ENCODE results near the gene PIAS2.
"Not testable (repeated sequence)": the region's sequence is repeated elsewhere in the genome, so short reads cannot be mapped to it uniquely, and the experiment has no call there.

PIAS2 gene

GRCh38 chr18:46832849-46833248 lies 84.5 kb downstream of the PIAS2 start:
- DNase-seq (ENCODE audit: low spot score) = no peak

- not testable (repeated sequence) for DNase-seq (ENCODE audit: low spot score)
These were observed 84.9 kb downstream of the PIAS2 start for GRCh38 chr18:46832422-46832821.

GRCh38 chr18:46831434-46831833 lies 85.9 kb downstream of the PIAS2 start:
- no peak for DNase-seq (ENCODE audit: low spot score)

- no peak for DNase-seq (ENCODE audit: low spot score)
These were observed 86.7 kb downstream of the PIAS2 start for GRCh38 chr18:46830633-46831032.

- DNase-seq (ENCODE audit: low spot score) = no peak
These were observed 87.4 kb downstream of the PIAS2 start for GRCh38 chr18:46829947-46830346.

GRCh38 chr18:46829531-46829930 lies 87.8 kb downstream of the PIAS2 start:
- DNase-seq (ENCODE audit: low spot score) = no peak

GRCh38 chr18:46821856-46822711 lies 95.2 kb downstream of the PIAS2 start:
- DNase-seq (ENCODE audit: low spot score) = no peak

- DNase-seq (ENCODE audit: low spot score) = no peak
These were observed 96.4 kb downstream of the PIAS2 start for GRCh38 chr18:46820863-46821262.

GRCh38 chr18:46815661-46816060 lies 101.6 kb downstream of the PIAS2 start:
- DNase-seq (ENCODE audit: low spot score) = no peak

- no peak for DNase-seq (ENCODE audit: low spot score)
These were observed 102.9 kb downstream of the PIAS2 start for GRCh38 chr18:46814399-46814798.

- DNase-seq (ENCODE audit: low spot score) = no peak
These were observed 105.0 kb downstream of the PIAS2 start for GRCh38 chr18:46812311-46812710.

- no peak for DNase-seq (ENCODE audit: low spot score)
These were observed 106.8 kb downstream of the PIAS2 start for GRCh38 chr18:46810481-46811000.

GRCh38 chr18:46809145-46809544 lies 108.2 kb downstream of the PIAS2 start:
- DNase-seq (ENCODE audit: low spot score) = no peak

GRCh38 chr18:46795945-46796344 lies 121.4 kb downstream of the PIAS2 start:
- not testable (repeated sequence) for DNase-seq (ENCODE audit: low spot score)

- no peak for DNase-seq (ENCODE audit: low spot score)
These were observed 122.7 kb downstream of the PIAS2 start for GRCh38 chr18:46794607-46795006.

- no peak for DNase-seq (ENCODE audit: low spot score)
These were observed 123.7 kb downstream of the PIAS2 start for GRCh38 chr18:46793565-46793964.

- DNase-seq (ENCODE audit: low spot score) = no peak
These were observed 128.2 kb downstream of the PIAS2 start for GRCh38 chr18:46789088-46789487.

GRCh38 chr18:46787674-46788073 lies 129.6 kb downstream of the PIAS2 start:
- no peak for DNase-seq (ENCODE audit: low spot score)

- DNase-seq (ENCODE audit: low spot score) = no peak
These were observed 144.9 kb downstream of the PIAS2 start for GRCh38 chr18:46772357-46772756.

- no peak for DNase-seq (ENCODE audit: low spot score)
These were observed 146.2 kb downstream of the PIAS2 start for GRCh38 chr18:46771141-46771540.

GRCh38 chr18:46770708-46771107 lies 146.6 kb downstream of the PIAS2 start:
- no peak for DNase-seq (ENCODE audit: low spot score)

- no peak for DNase-seq (ENCODE audit: low spot score)
These were observed 149.0 kb downstream of the PIAS2 start for GRCh38 chr18:46768166-46768921.

- DNase-seq (ENCODE audit: low spot score) = no peak
These were observed 150.1 kb downstream of the PIAS2 start for GRCh38 chr18:46767217-46767616.
